Neural cell (in vitro differentiated cells): ENCODE measurements around the gene SUN1. TPM values are rescaled to one million over a fixed set of nuclear protein-coding genes. Genes with fewer than 3 reads are reported as not detected.

Experiments
- H2AFZ ChIP-seq: fragments of 200-600, 300-800 bp; sonication (generic), shearing (Covaris generic); 2 replicates; pipeline ENCODE4 v1.6.0; 2014; ENCODE audit warnings: low read depth, mild to moderate bottlenecking, antibody characterized with exemption, low read length, moderate library complexity
- H3F3A ChIP-seq: fragments of 200-600 bp; shearing (Covaris generic); 2 replicates; pipeline ENCODE4 v1.6.1; 2016; ENCODE audit warnings: mild to moderate bottlenecking, moderate library complexity, mixed read lengths, antibody characterized with exemption, low read length; ENCODE audit not compliant: insufficient read depth, poor library complexity, severe bottlenecking
- H3K27ac ChIP-seq: fragments of 200-600, 300-800 bp; sonication (generic), shearing (Covaris generic); 2 replicates; pipeline ENCODE4 v1.5.1; 2014; ENCODE audit warnings: mild to moderate bottlenecking, low read length, moderate library complexity
- H3K27me3 ChIP-seq: fragments of 300-800, 200-600 bp; sonication (generic), shearing (Covaris generic); 2 replicates; pipeline ENCODE4 v1.6.0; 2014; ENCODE audit warnings: mild to moderate bottlenecking, low read depth, low read length, moderate library complexity; ENCODE audit not compliant: insufficient read depth
- H3K36me3 ChIP-seq: fragments of 300-800, 200-600 bp; sonication (generic), shearing (Covaris generic); 2 replicates; pipeline ENCODE4 v1.5.1; 2014; ENCODE audit warnings: mild to moderate bottlenecking, antibody characterized with exemption, low read length, moderate library complexity; ENCODE audit not compliant: insufficient read depth
- H3K4me2 ChIP-seq: fragments of 300-800, 200-600 bp; sonication (generic), shearing (Covaris generic); 2 replicates; pipeline ENCODE4 v1.6.0; 2014; ENCODE audit warnings: mild to moderate bottlenecking, low read length
- H3K4me3 ChIP-seq: fragments of 300-800, 200-600 bp; sonication (generic), shearing (Covaris generic); 2 replicates; pipeline ENCODE4 v1.5.1; 2014; ENCODE audit warnings: mild to moderate bottlenecking, low read length, moderate library complexity
- H3K79me2 ChIP-seq: fragments of 200-600 bp; shearing (Covaris generic); replicated peaks from 2 replicates; pipeline ENCODE4 v1.6.0; 2014; ENCODE audit warnings: mild to moderate bottlenecking, low read length, moderate library complexity; ENCODE audit not compliant: insufficient read depth
- H3K9ac ChIP-seq: fragments of 300-800, 200-600 bp; sonication (generic), shearing (Covaris generic); 2 replicates; pipeline ENCODE4 v1.6.1; 2016; ENCODE audit warnings: mild to moderate bottlenecking, low read length, mixed read lengths
- H3K9me2 ChIP-seq: fragments of 200-600 bp; shearing (Covaris generic); 2 replicates; pipeline ENCODE4 v1.6.1; 2016; ENCODE audit warnings: mild to moderate bottlenecking, low read length, mixed read lengths; ENCODE audit not compliant: insufficient read depth
- H3K9me3 ChIP-seq: fragments of 200-600, 300-800 bp; sonication (generic), shearing (Covaris generic); 2 replicates; pipeline ENCODE4 v1.6.1; 2016; ENCODE audit warnings: mild to moderate bottlenecking, mixed run types, low read length, moderate library complexity, mixed read lengths
- H4K20me1 ChIP-seq: fragments of 200-600 bp; shearing (Covaris generic); 2 replicates; pipeline ENCODE4 v1.6.1; 2016; ENCODE audit warnings: mild to moderate bottlenecking, mixed run types; ENCODE audit not compliant: insufficient read depth
- EP300 ChIP-seq: fragments of 450-650 bp; conservative IDR thresholded peaks from 2 replicates; pipeline ENCODE4 v1.6.1; 2014; ENCODE audit warnings: antibody characterized with exemption, mild to moderate bottlenecking, moderate library complexity; ENCODE audit not compliant: poor library complexity, severe bottlenecking
- EZH2 ChIP-seq: fragments of 200-600, 300-800 bp; shearing (Covaris generic), sonication (generic); IDR thresholded peaks from 2 replicates; pipeline ENCODE4 v1.6.1; 2014; ENCODE audit warnings: antibody characterized with exemption, low read length, borderline replicate concordance, mild to moderate bottlenecking; ENCODE audit not compliant: insufficient read depth, poor library complexity, severe bottlenecking
- MXI1 ChIP-seq: fragments of 450-650 bp; conservative IDR thresholded peaks from 2 replicates; pipeline ENCODE4 v1.6.1; 2014; ENCODE audit warnings: antibody characterized with exemption, mild to moderate bottlenecking; ENCODE audit not compliant: poor library complexity, severe bottlenecking
- POLR2AphosphoS5 ChIP-seq: IDR thresholded peaks from 2 replicates; pipeline ENCODE4 v1.6.1; 2012
- RAD21 ChIP-seq: fragments of 450-650 bp; conservative IDR thresholded peaks from 2 replicates; pipeline ENCODE4 v1.6.1; 2014; ENCODE audit warnings: antibody characterized with exemption, mild to moderate bottlenecking, moderate library complexity
- REST ChIP-seq: IDR thresholded peaks from 2 replicates; pipeline ENCODE4 v1.6.1; 2012; ENCODE audit warnings: borderline replicate concordance
- SMC3 ChIP-seq: fragments of 450-650 bp; conservative IDR thresholded peaks from 2 replicates; pipeline ENCODE4 v1.6.1; 2014; ENCODE audit warnings: antibody characterized with exemption, mild to moderate bottlenecking, moderate library complexity; ENCODE audit not compliant: poor library complexity
- TAF1 ChIP-seq: IDR thresholded peaks from 2 replicates; pipeline ENCODE4 v1.6.1; 2012; ENCODE audit warnings: low read depth
- polyA plus RNA-seq: library from polyadenylated mRNA; depleted of rRNA; stranded (reverse); fragments of >200 nt; gene quantifications from 2 replicates; pipeline ENCODE4 v1.2.3, GENCODE V29; 2014
- TF ChIP-seq, protein P1 (sequence below): fragments of 450-650 bp; IDR thresholded peaks from 2 replicates; pipeline ENCODE4 v1.5.1; 2014; ENCODE audit warnings: antibody characterized with exemption, mild to moderate bottlenecking, moderate library complexity; ENCODE audit not compliant: poor library complexity, severe bottlenecking

Gene SUN1
- polyA plus RNA-seq, 1 donor from 2014 or later = 309 TPM

DNA sequence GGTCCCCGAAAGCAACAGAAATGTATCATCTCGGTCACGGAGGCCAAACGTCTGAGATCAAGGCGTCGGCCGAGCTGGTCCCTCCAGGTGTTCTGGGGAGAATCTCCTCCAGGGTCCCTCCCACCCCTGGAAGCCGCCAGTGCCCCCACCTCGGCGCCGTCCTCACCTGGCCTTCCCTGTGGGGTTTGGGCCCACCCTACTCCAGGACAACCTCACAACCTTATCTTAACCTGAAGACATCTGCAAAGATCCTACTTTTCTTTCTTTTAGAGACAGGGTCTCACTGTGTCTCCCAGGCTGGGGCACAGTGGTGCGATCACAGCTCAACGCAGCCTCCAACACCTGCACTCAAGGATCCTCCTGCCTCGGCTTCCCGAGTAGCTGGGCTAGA lies 88.8 kb downstream of the SUN1 start:
- H3K27ac ChIP-seq = no peak overlapping the region
- no peaks in the 10 kb centered on the region for H3K9me3 ChIP-seq
- no peaks in the 10 kb centered on the region for H4K20me1 ChIP-seq
- TF ChIP-seq POLR2AphosphoS5 = no peak
- TF ChIP-seq EP300 = no peak
- TF ChIP-seq SMC3 = no peak
- H2AFZ ChIP-seq = no peak overlapping the region
- H3K4me2 ChIP-seq = no peak overlapping the region
- H3K79me2 ChIP-seq = no peaks in the 10 kb centered on the region
- no peak overlapping the region for H3K4me3 ChIP-seq
- no peak overlapping the region for H3K9ac ChIP-seq
- no peaks in the 10 kb centered on the region for H3K9me2 ChIP-seq
- H3K36me3 ChIP-seq = no peaks in the 10 kb centered on the region
- H3K27me3 ChIP-seq = no peaks in the 10 kb centered on the region
- H3F3A ChIP-seq = no peaks in the 10 kb centered on the region

GRCh38 chr7:921581-922333 lies 89.5 kb downstream of the SUN1 start:
- H4K20me1 ChIP-seq = no peaks in the 10 kb centered on the region
- no peaks in the 10 kb centered on the region for H3K79me2 ChIP-seq
- H3K9me2 ChIP-seq = no peaks in the 10 kb centered on the region
- no peak overlapping the region for H3K4me3 ChIP-seq
- no peak overlapping the region for H3K4me2 ChIP-seq
- TF ChIP-seq, protein P1, sequence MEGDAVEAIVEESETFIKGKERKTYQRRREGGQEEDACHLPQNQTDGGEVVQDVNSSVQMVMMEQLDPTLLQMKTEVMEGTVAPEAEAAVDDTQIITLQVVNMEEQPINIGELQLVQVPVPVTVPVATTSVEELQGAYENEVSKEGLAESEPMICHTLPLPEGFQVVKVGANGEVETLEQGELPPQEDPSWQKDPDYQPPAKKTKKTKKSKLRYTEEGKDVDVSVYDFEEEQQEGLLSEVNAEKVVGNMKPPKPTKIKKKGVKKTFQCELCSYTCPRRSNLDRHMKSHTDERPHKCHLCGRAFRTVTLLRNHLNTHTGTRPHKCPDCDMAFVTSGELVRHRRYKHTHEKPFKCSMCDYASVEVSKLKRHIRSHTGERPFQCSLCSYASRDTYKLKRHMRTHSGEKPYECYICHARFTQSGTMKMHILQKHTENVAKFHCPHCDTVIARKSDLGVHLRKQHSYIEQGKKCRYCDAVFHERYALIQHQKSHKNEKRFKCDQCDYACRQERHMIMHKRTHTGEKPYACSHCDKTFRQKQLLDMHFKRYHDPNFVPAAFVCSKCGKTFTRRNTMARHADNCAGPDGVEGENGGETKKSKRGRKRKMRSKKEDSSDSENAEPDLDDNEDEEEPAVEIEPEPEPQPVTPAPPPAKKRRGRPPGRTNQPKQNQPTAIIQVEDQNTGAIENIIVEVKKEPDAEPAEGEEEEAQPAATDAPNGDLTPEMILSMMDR = no peak
- no peak for TF ChIP-seq POLR2AphosphoS5
- TF ChIP-seq REST = no peak
- TF ChIP-seq EZH2 = no peak
- no peak for TF ChIP-seq RAD21
- no peak for TF ChIP-seq TAF1
- no peak for TF ChIP-seq EP300
- no peak for TF ChIP-seq MXI1
- TF ChIP-seq SMC3 = no peak
- no peak overlapping the region for H3K9ac ChIP-seq
- no peaks in the 10 kb centered on the region for H3K27me3 ChIP-seq
- H3F3A ChIP-seq = no peaks in the 10 kb centered on the region
- H3K36me3 ChIP-seq = no peaks in the 10 kb centered on the region
- no peaks in the 10 kb centered on the region for H3K9me3 ChIP-seq
- H3K27ac ChIP-seq = no peak overlapping the region
- H2AFZ ChIP-seq = no peak overlapping the region
